Suppressor macrophage treated with lipopolysaccharide for 4 hours (primary cell): ENCODE data around the gene ADRA2B.
A peak's percentile ranks its signal among the peaks of the same experiment; 100 is the strongest.

Experiments
- DNase-seq: peaks from one replicate; pipeline ENCODE4 v3.0.0-alpha.2; 2020

The ADRA2B gene

GRCh38 chr2:96103187-96103601 lies 13.2 kb downstream of the ADRA2B start:
- DNase-seq: no peak

- no peak for DNase-seq
Measured at GRCh38 chr2:96102596-96103186, 13.7 kb downstream of the ADRA2B start.

GRCh38 chr2:96100893-96101304 lies 15.5 kb downstream of the ADRA2B start:
- no peak for DNase-seq

GRCh38 chr2:96099861-96100798 lies 16.2 kb downstream of the ADRA2B start:
- no peak for DNase-seq

DNA sequence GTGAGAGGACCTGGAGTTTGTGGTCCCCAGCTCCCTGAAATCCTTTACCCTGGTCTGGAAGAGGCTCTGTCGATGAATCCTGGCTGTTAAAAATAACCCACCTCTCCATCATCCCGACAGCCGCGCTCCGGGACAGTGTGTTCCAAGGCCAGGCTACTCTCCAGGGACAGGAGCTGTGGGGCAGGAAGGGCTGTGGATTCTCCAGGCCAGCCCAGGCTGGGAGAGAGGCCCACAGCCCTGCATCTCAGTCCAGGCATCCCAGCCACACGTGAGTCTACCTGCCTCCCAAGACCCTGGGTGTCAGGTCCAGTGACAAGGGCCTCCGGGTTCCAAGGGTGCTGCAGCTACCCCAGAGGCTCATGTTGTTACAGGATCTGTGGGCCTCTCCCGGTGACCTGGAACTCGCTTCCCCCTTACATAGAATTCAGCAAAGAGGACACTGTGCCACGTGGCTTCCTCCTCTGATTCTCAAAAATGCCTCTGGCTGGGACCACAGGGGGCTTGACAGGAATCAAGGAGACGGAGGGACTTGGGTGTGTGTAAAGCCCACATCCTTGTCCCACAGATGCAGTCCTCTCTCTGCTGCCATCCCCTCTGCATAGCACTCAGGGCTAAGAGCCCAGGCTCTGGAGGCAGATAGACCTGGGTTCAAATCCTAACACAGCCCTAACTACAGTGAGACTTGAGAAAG lies 17.3 kb downstream of the ADRA2B start:
- no peak for DNase-seq

DNA sequence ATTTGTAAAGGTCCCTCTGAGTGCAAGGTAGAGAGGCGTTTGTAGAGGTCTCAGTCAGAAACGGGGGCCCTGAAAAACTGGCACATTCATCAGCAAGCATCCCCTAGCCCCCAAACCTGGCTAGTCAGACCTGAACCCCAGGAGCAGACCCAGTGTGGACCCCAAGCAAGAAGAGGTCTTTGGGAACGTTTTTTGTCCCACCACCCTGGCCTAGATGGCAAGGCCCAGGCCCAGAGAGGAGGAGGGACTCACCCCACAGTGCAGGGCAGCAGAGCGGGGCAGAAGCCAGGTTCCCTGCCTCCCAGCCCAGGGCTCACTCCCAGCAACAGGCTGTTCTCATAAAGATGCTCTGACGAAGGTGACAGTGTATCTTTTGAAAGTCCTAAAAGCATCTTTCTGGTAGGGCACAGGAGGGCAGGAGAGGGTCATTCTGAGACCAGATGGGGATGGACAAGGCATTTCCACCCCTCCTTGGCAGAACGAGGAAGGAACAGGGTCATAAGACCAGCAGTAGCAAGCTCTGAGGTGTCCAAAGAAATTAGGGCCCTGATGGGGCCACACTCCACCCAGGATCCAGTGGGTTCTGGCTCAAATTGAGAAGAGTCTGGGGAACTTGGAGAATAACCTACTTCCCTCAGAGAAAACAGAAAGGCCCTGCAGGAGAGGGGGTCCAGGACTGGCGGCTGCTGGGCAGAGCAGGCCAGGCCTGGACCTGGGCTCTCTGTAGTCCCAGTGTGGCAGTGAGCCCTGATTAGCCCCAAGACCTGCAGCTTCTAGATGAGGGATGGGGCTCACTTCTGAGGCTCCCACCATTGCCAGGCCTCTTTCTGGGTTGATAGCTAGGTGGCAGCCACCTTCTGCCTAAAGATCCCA lies 18.2 kb downstream of the ADRA2B start:
- DNase-seq: no peak

DNA sequence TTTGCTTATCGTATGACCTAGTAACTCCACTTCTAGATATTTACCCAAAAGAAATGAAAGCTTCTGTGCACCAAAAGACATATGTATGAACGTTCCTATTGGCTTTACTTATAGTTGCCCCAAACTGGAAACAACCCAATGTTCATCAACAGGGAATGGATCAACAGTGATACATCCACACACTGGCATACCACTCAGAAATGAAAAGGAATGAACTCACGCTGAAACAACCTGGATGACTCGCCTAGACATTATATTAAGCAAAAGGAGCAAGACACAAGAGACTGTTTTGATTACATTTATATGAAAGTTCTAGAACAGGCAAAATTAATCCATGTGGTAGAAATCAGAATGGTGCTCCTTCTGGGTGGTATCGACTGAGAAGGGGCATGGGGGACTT lies 18.9 kb downstream of the ADRA2B start:
- DNase-seq: no peak

DNA sequence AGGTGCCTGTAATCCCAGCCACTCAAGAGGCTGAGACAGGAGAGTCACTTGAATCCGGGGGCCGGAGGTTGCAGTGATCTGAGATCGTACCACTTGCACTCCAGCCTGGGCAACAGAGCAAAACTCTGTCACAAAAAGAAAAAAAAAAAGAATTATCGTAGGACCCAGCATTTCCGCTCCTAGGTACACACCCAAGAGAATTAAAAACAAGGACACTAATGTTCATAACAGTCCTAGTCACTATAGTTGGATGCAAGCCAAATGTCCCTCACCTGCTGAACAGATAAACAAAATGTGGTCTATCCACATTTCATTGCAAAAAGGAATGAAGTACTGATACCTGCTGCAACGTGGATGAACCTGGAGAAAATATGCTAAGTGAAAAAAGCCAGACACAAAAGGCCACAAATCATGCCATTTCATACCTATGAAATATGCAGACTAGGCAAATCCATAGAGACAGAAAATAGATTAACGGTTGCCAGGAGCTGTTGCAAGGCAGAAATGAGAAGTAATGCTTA lies 21.2 kb downstream of the ADRA2B start:
- DNase-seq: no peak

DNA sequence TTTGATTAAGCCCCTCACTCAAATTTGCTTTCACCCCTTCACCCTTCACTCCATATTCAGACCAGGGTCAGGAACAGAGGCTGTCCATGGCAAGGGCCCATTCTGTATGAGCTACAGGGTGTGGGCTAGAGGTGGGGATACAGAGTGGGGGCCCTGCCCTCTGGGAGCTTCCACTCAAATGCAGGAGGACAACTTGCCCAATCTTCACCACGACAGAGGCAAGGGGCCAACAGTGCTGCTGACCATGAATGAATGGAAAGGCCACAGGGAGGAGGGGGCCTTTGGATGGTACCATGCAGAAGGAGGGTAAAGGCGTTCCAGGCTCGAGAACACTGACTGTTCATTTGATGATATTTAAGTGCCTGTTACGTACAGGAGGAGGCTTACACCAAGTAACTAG lies 22.8 kb downstream of the ADRA2B start:
- DNase-seq: no peak

DNA sequence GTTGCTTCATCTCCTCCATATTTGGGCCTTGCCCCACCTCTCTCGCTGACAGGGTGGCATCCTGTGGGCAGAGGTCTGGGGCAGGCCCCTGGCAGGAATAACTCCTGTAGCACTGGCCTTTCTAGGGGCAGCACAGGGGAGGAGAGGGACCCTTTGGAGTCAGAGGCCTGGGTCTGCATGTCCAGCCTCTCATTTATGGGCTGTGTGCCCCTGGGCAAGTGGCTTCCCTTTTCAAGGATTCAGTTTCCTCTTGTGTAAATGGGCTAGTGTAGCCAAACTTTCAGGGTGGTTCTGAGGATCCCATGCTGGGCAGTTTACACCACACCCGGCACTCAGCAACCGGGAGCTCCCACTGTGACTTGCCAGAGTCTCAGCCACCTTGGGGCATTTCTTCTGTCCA lies 23.4 kb downstream of the ADRA2B start:
- DNase-seq: peak; percentile 24

DNA sequence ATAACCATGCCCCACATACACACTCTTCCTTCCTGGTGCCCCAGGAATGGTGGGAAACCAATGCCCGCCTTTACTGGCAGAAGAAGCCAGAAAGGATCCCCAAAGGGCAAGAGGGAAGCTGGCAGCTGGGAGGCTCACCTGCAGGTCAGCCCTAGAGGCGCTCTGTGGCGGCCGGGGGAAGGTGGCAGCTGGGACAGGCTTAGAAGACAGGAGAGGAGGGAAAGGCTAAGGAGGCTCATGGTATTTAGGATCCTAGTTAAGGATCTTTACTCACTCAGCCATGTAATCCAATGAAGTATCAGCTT lies 23.8 kb downstream of the ADRA2B start:
- no peak for DNase-seq

- peak; percentile 27 for DNase-seq
Measured at GRCh38 chr2:96091711-96092572, 24.4 kb downstream of the ADRA2B start.

GRCh38 chr2:96091141-96091710 lies 25.1 kb downstream of the ADRA2B start:
- DNase-seq: no peak

GRCh38 chr2:96090196-96090926 lies 26.0 kb downstream of the ADRA2B start:
- no peak for DNase-seq

- DNase-seq: no peak
Measured at GRCh38 chr2:96089356-96090195, 26.8 kb downstream of the ADRA2B start.

GRCh38 chr2:96088340-96089335 lies 27.7 kb downstream of the ADRA2B start:
- no peak for DNase-seq

- no peak for DNase-seq
Measured at GRCh38 chr2:96087130-96087529, 29.2 kb downstream of the ADRA2B start.
